Stimulated activated CD8-positive, alpha-beta memory T cell treated with anti-CD3 and anti-CD28 coated beads, Interleukin-15, amount 100 ng/mL, for 24 hours (primary cell): ENCODE measurements around the gene SNRNP70.
"Not testable (repeated sequence)": the region's sequence is repeated elsewhere in the genome, so short reads cannot be mapped to it uniquely, and the experiment has no call there.

Source experiments
- DNase-seq: peaks from one replicate; pipeline ENCODE4 v3.0.0-alpha.2; 2020; ENCODE audit warnings: low read depth

The SNRNP70 gene, protein sequence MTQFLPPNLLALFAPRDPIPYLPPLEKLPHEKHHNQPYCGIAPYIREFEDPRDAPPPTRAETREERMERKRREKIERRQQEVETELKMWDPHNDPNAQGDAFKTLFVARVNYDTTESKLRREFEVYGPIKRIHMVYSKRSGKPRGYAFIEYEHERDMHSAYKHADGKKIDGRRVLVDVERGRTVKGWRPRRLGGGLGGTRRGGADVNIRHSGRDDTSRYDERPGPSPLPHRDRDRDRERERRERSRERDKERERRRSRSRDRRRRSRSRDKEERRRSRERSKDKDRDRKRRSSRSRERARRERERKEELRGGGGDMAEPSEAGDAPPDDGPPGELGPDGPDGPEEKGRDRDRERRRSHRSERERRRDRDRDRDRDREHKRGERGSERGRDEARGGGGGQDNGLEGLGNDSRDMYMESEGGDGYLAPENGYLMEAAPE

DNA sequence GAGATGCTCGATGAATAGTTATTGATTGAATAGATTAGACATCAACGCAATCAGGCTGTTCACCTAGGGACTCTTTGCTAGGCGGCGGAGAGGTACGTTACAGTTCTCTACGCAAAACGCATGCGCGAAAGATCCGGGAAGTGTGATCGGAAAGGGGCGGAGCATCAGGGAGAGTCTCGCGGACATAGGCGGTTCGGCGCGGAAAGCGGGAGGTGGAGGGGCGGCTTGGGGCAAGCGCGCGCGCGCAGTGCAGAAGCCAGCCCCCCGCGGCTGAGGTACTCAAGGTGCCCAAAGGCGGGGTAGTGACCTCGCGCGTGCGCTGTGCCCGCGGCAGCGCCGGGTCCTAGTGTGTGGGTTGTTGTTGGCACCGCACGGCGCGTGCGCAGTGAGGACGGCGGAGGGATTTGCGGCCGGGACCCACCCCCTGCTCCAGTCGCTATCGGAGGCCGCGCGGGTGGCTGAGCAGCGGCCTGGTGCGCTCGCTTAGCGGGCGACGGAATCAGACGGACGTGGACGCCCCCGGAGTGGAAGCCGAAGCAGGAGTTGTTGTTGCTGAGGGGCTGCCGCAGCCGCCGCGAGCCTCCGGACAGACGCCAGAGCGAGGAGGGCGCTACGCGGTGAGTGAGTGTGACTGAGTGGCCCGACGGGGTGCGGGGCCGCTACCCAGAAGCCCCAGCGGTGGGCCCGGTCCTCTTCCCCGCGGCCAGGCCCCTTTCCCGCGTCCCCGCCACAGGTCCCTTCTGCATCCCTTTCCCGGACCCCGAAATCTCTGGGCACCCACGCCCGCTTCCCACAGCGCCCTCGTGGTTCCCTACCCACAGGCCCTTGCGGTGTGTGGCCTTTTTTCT is at the start of gene SNRNP70:
Gene SNRNP70 (plus strand): TSS at position 432 of the 848 bp plus-strand sequence. CDS start 964 bp downstream, outside the sequence.
- peak; percentile 98 for DNase-seq

DNA sequence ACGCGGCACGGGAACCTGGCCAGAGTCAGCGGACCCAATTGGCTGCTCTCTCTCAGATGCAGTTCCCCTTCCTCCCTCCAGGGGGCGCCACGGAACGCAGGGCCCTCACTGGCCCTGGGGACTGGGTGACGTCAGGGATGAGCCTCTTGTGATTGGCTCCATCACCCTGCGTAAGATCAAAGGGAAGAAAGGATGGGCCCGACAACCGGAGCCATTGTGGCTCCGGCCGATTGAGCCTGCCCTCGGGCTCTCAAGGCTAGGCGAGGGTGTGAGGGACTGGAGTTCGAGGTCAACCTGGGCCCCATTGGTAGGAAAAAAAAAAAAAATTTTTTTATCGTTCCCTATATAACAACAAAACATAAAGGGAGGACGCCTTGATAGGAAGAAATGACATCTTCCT is 48.4 kb upstream of the SNRNP70 start, which contains the start of gene CGB1:
Gene CGB1 (minus strand): TSS at position 81 of the 400 bp plus-strand sequence. CDS start 184 bp downstream, outside the sequence.
- DNase-seq, result not testable (repeated sequence)

DNA sequence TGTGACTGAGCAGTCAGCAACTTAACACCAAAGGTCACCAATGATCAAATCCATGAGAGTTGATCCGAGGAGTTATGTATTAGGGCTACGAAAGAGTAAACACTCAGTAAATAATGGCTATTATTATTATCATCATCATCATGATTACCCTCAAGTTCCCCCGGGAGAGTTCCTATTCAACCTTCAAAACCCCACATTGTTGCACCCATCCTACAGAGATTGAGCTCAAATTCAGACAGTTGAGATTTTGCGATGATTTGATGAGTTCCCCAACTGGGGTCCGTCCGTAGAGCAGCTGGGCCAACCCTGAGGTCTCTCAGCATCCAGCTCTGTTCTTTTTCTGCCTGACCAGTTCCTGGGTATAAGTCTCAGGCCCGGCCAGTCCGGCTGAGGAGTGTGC is 47.1 kb upstream of the SNRNP70 start:
- not testable (repeated sequence) for DNase-seq

DNA sequence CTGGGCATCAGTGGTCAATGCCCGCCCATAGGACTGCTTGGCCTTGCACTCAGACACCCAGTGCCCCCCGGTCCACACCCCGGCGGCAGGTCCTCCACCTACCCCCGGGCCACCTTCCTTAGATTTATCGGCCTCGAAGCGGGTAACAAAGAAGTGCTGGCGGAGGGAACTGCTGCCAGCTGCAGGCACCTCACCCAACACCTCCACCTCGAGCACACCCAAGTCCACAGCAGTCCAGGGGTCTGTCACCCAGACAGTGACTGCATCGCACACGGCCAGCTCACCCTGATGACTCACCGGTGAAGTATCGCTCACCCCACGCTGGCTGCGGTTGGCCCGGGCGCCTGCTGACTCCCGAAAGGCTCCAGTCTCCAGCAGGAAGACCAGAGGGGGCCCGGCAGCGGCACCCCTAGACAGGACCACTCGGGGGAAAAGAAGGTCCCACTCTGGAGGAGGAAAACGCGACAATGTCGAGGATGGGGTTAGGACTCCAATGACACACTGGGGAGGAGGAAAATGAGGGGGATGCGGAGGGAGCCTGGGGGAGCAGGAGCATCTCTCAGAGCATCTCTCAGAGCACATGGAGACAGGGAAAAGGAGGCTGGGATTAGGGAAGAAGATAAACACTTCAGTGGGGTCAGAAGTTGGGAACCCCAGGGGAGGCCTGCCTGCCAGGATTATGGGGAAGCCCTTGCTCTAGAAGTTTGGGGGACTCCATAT is 46.5 kb upstream of the SNRNP70 start:
- not testable (repeated sequence) for DNase-seq

DNA sequence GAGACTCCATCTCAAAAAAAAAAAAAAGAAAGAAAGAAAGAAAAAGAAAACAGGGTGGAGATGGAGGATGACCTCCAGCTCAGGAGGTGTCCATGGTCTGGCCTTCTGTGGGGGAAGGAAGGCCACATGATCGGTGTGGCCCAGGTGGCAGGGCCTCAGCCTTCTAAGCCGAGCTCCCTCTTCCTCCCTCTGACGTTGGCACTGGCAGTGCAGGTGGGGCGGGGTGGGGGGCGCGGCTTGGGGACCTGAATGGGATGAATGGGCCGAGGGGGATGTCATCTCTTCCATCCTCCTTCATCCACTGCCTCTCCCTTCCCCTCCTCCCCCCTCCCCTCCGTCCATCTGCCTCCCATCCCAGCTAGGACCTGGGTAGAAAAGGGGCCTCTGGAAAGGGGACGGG is 45.5 kb upstream of the SNRNP70 start:
- not testable (repeated sequence) for DNase-seq

DNA sequence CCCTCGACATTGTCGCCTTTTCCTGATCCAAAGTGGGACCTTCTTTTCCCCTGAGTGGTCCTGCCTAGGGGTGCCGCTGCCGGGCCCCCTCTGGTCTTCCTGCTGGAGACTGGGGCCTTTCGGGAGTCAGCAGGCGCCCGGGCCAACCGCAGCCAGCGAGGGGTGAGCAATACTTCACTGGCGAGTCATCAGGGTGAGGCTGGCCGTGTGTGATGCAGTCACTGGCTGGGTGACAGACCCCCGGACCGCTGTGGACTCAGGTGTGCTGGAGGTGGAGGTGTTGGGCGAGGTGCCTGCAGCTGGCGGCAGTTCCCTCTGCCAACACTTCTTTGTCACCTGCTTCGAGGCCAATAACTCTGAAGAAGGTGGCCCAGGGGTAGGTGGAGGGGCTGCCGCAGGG is 43.1 kb upstream of the SNRNP70 start:
- no peak for DNase-seq

DNA sequence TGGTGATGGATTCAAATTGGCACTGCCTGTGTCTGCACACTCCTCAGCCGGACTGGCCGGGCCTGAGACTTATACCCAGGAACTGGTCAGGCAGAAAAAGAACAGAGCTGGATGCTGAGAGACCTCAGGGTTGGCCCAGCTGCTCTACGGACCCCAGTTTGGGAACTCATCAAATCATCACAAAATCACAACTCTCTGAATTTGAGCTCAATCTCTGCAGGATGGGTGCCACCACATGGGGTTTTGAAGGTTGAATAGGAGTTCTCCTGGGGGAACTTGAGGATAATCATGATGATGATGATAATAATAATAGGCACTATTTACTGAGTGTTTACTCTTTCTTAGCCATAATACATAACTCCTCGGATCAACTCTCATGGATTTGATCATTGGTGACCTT is 42.6 kb upstream of the SNRNP70 start:
- not testable (repeated sequence) for DNase-seq

DNA sequence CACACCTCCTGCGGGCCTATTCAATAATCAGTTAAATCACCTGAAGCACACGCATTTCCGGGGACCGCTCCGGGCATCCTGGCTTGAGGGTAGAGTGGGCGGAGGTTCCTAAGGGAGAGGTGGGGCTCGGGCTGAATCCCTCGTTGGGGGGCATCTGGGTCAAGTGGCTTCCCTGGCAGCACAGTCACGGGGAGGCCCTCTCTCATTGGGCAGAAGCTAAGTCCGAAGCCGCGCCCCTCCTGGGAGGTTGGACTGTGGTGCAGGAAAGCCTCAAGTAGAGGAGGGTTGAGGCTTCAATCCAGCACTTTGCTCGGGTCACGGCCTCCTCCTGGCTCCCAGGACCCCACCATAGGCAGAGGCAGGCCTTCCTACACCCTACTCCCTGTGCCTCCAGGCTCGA is 41.7 kb upstream of the SNRNP70 start, which contains the start of gene CGB5:
Gene CGB5 (plus strand): TSS at position 301 of the 400 bp plus-strand sequence. CDS start 362 bp downstream, outside the sequence.
- DNase-seq, result not testable (repeated sequence)

DNA sequence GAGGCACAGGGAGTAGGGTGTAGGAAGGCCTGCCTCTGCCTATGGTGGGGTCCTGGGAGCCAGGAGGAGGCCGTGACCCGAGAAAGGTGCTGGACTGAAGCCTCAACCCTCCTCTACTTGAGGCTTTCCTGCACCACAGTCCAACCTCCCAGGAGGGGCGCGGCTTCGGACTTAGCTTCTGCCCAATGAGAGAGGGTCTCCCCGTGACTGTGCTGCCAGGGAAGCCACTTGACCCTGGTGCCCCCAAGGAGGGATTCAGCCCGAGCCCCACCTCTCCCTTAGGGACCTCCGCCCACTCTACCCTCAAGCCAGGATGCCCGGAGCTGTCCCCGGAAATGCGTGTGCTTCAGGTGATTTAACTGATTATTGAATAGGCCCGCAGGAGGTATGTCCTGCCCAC is 36.2 kb upstream of the SNRNP70 start, which contains the start of gene CGB8:
Gene CGB8 (minus strand): TSS at position 101 of the 400 bp plus-strand sequence. CDS start 372 bp downstream, outside the sequence.
- not testable (repeated sequence) for DNase-seq

DNA sequence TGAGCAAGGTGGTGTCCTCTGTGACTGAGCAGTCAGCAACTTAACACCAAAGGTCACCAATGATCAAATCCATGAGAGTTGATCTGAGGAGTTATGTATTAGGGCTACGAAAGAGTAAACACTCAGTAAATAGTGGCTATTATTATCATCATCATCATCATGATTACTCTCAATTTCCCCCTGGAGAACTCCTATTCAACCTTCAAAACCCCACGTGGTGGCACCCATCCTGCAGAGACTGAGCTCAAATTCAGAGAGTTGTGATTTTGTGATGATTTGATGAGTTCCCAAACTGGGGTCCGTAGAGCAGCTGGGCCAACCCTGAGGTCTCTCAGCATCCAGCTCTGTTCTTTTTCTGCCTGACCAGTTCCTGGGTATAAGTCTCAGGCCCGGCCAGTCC is 35.4 kb upstream of the SNRNP70 start:
- DNase-seq, result not testable (repeated sequence)

DNA sequence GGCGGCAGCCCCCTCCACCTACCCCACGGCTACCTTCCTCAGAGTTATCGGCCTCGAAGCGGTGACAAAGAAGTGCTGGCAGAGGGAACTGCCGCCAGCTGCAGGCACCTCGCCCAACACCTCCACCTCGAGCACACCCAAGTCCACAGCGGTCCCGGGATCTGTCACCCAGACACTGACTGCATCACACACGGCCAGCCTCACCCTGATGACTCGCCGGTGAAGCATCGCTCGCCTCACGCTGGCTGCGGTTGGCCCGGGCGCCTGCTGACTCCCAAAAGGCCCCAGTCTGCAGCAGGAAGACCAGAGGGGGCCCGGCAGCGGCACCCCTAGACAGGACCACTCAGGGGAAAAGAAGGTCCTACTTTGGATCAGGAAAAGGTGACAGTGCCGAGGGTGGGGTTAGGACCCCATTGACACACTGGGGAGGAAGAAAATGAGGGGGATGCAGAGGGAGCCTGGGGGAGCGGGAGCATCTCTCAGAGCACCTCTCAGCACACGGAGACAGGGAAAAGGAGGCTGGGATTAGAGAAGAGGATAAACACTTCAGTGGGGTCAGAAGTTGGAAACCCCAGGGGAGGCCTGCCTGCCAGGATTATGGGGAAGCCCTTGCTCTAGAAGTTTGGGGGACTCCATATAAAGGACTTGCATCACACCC is 34.7 kb upstream of the SNRNP70 start:
- DNase-seq, result not testable (repeated sequence)

DNA sequence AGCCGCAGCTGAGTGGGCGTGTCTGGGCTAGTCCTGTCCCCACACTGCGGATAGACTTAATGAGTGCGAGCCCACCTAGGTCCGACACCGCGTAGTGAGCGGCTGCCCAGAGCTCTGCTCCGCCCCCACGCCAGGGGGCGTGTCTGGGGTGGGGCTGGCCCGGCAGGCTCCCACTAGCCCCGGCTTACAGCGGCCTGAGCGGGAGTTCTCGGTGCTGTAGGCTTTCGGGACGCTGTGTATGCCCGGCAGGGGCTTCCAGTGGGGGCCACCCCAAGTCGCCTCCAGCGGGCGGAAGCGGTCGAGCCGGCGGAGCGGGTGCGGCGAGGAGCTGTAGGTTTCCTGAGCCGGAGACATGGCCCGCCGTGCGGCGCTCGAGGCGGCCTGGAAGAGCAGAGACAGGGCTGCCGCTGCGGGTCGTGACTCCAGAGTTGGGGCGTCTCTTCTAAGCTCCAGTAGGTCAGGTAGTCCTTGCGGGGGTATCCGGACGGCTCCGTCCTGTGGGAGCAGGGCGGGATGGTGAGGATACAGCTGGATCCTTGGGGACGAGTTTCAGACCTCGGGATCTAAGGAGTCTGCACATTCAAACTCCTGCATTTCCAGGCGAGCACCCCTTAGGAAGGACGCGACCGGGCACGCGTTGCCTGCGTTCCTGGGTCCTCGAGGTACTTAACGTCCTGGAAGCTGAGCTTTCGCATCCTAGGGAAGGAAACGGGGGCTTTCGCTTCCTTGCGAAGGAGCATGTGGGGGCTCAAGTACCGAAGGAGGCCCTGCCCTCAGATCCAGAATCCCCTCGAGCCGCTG is 28.9 kb upstream of the SNRNP70 start:
- DNase-seq, result no peak

DNA sequence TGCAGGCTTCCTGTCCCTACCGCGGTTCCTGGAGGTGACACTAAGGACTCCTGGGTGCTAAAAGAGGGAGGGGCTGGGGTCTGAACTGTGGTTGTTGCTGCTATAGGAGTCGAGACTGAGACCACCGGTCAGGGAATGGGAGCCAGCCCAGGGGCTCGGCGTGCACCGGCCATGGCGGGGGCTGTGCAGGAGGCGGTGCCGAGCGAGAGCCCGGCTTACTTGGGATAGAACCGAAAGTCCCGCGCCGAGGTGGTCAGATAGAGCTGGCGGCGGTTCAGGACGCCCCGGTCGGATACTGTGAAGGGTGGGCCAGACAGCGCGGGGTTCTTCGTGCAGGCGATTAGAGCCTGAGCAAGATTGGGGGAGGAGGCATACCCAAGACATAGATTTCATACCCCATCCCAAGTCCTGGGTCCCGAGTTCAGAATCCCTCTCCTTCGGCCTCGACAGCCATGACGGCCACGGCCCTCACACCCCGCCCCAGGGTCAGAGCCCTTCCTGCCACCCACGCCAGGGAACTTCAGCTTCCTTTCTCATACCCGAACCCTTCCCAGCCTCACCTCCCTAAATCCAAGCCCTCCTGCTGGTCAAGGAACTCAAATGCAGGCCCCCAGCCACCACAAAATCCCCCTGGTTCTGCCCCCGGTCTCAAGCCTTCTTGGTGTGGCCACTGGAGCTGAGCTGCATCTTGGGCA is 28.2 kb upstream of the SNRNP70 start:
- DNase-seq, result not testable (repeated sequence)

DNA sequence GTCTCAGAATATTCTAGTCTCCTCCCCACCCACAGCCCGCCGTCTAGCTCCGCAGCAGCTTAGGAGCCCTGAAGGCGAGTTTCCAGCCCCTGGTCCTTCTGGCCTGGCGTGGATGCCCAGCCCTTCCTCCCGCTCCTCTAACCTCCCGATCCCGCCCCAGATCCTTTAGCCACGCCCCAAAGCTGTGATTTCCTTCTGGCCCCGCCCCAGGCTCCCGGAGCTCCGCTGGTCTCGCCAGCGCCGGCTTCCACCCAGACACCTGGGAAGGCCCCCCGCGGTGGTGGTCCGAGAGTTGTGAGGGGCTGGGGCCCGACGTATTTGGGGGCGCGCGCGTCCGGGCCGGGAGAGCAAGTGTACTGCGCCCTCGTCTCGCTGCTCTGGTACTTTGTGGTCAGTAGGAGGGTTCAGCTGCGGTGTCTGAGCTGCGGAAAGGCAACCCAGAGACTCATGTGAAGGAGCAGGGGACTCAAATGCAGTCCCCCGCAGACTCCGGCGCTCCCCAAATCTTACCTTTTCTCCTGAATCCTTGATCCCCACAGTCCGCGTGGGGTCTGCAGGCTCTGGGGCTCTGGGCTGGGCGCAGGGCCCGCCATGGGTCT is 27.5 kb upstream of the SNRNP70 start, which contains the start of gene CGB7:
Gene CGB7 (minus strand): TSS at position 114 of the 599 bp plus-strand sequence. CDS start 2,374 bp downstream, outside the sequence.
- DNase-seq, result no peak

DNA sequence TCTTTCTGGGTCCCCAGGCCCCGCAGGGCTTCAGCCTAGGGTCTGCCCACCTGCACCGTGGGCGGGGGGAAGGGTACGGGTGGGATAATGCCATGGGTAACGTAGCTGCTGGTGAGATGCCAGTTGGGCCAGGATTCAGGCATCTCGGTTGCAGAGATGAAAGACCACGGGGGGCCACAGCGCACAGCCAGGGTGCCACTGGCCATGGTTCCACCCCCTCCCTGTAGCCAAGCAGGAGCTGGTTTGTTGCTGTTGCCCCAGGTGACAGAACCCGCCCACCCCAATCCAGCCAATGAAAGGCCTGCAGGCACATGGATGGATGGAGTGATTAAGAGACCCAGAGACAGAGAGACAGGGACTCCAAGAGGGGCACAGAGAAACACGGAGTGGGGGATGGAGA is 26.7 kb upstream of the SNRNP70 start:
- no peak for DNase-seq

DNA sequence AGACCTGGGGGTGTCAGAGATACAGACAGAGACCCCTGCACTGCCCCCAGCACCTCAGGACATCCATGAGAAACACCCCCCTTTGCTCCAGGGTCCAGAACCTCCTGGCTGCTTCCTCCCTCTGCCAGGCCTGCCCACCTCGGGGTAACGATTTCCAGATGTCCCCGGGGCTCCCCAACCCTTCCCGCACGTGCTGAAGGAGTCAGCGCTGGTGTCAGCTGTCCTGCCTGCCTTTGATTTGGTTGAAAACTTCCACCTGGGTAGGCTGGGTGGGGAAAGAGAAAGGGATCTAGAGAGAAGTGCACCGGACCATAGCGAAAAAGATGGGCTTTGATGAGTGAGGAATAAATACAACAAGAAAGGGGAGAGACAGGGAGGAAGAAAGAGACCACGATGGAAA is 26.2 kb upstream of the SNRNP70 start:
- no peak for DNase-seq

DNA sequence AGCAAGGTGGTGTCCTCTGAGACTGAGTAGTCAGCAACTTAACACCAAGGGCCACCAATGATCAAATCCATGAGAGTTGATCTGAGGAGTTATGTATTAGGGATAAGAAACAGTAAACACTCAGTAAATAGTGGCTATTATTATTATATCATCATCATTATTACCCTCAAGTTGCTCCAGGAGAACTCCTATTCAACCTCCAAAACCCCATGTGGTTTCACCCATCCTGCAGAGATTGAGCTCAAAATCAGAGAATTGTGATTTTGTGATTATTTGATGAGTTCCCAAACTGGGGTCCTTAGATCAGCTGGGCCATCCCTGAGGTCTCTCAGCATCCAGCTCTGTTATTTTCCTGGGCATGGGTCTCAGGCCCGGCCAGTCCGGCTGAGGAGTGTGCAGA is 24.3 kb upstream of the SNRNP70 start:
- DNase-seq, result no peak

DNA sequence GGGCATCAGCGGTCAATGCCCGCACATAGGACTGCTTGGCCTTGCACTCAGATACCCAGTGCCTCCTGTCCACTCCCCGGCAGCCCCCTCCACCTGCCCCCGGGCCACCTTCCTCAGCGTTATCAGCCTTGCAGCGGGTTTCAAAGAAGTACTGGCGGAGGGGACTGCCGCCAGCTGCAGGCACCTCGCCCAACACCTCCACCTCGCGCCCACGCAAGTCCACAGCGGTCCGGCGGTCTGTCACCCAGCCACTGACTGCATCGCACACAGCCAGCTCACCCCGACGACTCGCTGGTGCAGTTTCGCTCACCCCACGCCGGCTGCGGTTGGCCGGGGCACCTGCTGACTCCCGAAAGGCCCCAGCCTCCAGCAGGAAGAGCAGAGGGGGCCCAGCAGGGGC is 23.8 kb upstream of the SNRNP70 start:
- DNase-seq, result no peak

DNA sequence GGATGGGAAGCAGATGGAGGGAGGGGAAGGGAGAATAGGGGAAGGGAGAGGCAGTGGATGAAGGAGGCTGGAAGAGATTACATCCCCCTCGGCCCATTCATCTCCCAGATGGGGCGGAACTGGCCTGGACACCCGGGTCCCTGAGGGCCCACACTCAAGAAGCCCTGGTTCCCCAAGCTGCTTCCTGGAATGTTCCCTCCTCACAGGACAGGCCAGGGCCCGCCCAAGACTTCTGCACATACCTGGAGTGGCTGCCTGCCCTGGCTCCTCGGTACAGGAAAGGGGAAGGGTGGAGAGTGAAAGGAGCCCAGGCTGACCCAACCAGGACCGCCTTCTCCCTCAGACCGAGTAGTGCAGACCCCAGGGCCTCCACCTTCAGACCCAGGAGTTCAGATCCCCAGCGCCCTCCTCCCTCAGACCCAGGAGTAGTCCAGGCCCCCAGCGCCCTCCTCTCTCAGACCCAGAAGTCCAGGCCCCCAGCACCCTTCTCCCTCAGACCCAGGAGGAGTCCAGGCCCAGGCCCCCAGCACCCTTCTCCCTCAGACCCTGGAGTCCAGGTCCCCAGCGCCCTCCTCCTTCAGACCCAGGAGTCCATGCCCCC is 21.1 kb upstream of the SNRNP70 start:
- no peak for DNase-seq
